Left renal cortex interstitium (tissue), 4 donors: ENCODE data around the gene ATF6. TPM values are rescaled to one million over a fixed set of nuclear protein-coding genes. Genes with fewer than 3 reads are reported as not detected.

Experiments
- DNase-seq, 4 donors: peaks; one replicate each; pipeline ENCODE4 v3.0.0-alpha.2; 2013; ENCODE audit warnings: low read depth in 4 of 4, low spot score in 2 of 4, missing footprints in 1 of 4
- polyA plus RNA-seq, 4 donors: library from polyadenylated mRNA; unstranded; fragments of 120-200 nt; gene quantifications; one replicate each; pipeline ENCODE4 v1.2.1, GENCODE V29; 2013; ENCODE audit not compliant: insufficient read length in 4 of 4

Gene ATF6
- polyA plus RNA-seq, 4 donors, result 28.9 to 34.8 (median 31.5) TPM

DNA sequence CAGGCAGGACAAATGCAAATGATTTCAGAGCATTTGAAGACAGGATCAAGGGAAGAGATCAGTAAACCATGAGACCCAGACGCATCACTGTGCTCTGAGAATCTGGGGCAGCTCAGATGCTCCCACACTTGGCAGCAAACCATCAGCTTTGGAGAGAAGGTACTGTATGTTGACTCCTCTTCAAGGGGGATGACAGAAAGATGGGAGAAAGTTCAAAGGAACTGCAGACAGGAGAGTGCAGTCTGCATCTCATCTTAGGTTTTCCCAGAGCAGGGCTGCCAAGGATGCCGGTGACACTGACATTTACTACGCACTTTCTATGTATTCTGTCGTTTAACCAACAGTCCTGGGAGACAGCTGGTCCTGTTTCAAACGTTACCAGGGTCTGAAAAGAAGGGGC is 221.8 kb downstream of the ATF6 start:
- no peak for DNase-seq

DNA sequence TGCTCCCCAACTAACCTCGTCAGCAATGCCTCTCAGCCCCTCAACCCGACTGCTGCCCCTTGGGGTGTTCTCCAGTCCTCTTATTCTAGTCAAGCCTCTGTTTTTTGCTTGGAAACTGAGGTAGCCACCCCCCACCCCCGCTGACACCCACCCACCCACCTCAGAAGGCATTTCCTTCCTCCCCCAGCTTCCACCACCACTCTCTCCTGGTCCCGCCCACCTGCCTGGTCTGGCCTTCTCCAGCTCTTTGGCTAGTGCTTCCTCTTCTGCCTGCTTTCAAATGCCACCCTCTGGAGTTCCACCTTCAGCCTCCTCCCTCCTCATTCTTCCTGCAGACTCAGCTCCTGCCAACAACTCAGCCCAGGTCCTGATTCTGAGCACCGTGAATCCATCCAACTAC is 222.3 kb downstream of the ATF6 start:
- DNase-seq, result no peak

DNA sequence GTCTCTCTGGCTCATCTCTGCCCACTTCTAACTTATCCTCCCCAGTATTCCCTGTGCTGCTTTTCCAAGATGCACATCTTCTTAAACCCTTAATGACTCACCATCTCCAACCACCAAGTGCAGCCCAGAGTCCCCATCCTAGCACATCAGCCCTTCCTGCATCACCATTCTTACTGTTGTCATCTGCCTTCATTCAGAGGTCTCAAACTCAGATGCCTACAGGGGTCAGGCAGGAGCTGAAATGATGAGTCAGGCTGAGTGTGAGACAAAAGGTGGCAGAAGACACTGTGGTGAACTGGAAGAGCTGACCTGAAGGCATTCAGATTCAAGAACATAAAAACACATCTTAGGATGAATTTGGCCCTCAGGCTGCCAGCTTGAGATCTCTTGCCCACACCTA is 223.0 kb downstream of the ATF6 start:
- no peak for DNase-seq

DNA sequence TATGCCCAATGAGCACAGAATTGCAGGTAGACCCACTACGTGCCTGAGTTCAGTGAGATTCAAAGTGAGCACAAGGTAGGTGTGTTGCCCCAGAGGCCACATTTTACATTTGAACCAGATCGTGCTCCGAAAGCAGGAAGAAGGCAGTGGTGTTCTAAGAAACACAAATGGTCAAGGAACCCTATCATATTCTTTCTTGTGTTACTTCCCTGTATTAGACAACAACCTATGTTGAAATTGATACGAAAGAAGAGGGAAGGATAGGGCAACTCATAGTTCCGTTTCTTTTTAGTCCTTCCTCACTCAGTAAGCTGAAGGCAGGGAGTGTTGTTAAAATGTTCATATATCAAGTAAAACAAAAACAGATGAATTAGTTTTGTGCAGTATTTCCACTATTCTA is 223.7 kb downstream of the ATF6 start:
- DNase-seq, result no peak

DNA sequence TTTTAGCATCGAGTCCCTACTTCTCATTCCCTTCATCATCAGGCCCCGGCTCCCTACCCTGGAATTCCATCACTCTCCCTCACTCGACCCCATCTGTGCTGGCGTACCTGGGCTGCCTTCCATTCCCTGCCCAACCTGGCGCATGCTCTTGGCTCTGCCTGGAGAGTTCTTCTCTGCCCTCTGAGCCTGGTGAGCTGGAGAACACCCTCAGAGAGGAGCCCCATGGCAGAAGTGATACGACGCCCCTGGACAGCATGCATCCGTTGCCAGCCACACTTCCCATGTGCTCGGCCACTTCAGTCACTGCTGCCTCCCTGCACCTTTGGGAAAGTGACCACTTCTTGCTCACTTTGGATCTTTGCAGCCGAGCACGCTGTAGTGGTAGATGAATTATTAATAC is 227.5 kb downstream of the ATF6 start:
- DNase-seq, result no peak

DNA sequence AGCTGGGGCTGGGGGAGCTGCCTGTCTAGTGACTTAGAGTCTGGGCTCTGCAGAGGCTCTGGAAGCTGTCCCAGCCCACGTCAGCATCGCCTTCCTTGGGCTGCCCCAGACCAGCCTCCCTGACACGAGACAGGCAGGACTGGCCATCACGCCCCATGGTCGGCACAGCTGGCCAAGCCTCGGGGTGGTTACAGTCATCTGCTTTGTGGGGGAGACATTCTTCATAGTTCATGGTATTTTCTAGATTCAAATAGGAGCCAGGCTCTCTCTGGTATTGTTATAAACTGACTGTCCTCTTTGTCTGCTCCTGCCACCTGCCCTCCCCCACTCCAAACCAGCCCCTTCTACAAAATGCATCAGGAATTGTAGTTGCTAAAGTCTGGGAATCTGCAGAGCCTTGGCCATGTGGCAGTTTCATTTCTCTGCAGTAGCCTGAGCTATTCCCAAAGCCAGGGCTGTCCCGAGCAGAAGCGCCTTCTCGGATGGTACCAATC is 228.1 kb downstream of the ATF6 start:
- DNase-seq, result no peak

DNA sequence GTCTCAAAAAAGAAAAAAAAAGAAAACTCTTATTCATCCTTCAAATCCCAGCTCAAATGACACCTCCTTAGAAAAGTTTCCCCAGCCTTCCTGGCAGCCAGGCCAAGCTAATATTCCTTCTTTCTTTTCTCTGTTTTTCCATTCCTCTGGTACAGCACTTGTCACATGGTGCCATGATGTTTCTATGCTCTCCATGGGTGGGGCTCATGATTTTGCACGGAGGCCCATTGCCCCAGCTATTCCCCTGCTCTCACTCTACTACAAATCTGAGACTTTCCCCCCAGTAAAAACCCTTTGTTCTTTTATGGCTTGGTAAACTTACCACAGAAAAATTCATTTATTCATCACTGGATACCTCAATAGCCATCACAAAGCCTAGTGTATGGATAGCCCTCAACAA is 231.0 kb downstream of the ATF6 start:
- no peak for DNase-seq

DNA sequence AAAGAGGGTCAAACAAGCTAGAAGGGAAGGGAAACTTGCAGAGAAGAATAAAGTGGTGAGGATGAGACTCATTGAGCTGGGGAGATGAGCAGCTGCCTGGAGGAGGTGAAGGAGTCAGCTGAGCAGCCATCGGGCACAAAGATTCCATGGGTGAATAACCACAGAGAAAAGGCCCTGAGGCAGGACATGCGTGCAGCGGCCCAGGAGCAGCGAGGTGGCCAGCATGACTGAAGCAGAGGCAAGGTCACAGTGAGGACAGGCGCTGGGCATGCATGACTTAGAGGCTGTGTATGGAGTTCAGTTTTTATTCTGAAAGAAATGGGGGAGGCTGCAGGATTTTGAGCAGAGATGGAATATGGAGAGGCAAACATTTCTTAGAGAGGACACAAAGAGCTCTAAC is 232.7 kb downstream of the ATF6 start:
- no peak for DNase-seq

DNA sequence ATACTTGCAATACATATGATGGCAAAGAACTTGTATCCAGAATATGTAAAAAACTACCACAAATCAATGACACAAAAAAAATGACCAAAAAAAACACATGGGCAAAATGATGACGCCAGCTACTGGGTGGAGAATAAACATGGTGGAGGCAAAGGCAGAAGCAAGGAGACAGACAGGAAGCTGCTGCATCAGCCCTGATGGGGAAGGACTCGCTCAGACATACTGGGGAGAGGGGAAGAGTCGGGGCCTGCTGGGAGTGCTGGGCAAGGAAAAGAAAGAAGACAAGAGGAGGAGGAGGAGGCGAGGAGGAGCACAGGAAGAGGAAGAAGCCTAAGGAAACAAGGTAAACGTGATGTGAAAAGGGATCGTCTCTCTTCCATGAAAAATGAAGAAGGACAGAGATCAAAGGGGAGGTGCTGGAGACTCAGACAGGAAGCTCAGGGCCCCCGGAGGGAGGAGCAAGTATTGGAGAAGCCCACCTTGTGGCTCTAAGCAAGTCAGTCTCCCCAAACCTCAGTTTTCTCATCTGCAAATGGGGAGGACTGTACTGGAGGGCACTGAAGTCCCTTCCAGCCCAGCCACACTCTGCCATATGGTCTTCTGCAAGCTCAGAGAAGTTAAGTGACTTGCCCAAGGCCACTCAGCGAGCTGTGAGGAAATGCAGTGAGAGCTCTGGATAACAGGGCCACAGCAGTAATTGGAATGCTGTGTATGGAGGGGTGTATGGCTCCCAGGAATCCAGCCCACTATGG is 233.4 kb downstream of the ATF6 start:
- DNase-seq, result no peak

DNA sequence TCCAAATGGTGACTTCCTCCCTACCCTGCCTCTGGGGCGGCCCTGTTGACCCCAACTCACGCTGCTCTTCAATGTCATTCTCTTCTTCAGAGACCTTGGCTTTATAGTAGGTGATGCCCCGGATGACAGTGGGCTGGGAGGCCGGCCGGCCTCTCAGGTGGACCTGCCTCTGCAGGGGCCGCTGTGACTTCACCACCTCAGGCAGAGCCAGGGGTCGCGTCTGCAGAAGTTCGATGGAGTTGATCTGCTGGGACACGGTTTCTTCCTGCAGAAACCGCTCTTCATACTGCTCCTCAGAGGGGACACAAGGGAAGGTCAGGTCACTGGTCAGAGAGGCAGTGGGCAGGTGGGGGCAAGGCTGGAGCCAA is 233.9 kb downstream of the ATF6 start:
- no peak for DNase-seq

DNA sequence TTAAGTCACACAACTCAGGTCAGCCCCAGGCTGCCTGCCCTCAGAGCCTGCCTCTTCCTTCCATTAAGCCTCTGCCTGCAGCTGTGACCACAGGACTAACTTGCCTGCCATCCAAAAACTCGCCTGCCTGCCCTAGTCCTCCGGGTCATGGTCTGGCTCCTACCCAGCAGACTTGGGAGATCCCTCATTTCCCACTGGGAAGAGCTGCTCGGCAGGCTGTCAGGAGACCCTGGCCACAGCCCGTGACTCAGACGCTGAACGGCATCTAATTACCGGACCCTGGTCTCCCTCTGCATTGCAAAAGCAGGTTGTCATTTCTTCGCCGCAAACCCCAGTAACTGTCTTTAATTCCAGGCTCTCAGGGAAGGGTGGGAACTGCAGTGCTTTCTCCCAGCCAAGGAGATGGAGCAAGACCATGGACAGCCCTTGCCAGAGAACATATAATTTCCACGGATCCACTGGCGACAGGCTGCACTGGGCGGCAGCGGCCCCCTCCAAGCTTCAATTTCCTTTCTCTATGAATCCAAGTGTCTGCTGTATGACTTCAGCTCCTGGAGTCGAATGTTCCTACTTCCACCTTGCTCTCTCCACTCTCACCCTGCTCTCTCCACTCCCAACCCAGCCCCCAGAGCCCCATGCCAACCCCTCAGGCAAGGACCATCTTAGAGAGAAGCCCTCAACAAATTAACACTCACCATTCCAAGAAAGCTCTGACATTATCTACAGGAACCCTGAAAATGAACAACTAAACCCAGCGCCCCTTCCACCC is 237.1 kb downstream of the ATF6 start:
- DNase-seq, result no peak

DNA sequence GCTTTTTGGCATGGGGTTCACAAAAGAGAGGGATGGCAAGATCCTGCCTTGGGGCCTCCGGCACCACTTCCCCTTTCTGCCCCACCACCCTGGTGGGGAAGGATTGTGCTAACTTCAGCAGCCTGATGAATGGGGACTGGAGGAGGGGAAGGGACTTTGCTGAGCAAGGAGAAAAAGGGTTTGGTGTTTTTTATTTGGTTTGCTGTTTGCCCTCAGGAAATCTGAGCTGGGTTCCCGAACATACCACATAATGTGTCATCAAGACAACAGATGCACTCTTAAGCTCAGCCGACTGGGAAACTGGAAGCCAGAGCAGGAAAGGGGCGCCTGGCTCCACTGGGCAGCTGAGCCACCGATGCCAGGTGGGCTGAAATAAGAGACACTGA is 237.7 kb downstream of the ATF6 start:
- no peak for DNase-seq

DNA sequence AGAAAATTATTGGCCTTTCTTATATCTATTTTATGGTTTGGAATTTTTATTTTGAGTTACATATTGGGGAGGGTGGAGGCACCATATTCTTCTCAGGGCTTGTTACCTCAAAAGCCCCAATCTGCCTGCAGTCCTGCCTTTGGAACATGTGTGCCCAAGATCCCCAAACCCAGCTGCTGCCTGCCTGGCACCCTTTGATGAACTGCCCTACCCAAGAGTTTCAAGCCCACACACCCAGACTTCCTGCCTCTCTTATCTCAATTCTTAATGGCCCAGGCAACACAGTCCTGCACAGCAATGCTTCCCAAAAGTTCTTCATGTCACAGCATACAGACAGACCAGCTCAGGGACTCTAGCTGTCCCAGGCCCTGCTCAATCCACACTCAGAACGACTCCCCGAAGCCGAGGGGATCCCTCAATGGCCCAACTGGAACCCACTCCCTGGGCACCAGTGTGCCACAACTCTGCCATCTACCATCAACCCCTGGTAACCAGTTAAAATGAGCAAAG is 238.4 kb downstream of the ATF6 start:
- DNase-seq, result no peak

DNA sequence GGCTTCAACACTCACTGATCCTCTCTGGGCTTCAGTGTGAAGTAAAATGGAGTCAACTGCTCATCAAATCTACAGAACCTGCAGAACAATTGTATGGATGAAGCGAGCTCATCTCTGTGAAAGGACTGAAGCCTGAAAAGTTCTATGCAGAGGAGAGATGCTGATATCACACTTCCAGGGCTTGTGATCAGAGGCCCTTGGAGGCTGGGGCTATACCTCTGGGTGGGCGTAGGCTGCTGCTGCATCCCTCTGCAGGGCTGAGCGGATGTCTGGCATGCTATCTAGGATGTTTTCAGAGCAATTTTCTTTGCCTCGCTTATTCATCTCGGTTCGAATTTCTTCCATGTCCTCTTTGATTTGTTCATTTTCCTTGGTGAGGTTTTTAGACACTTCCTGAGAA is 240.0 kb downstream of the ATF6 start:
- no peak for DNase-seq

DNA sequence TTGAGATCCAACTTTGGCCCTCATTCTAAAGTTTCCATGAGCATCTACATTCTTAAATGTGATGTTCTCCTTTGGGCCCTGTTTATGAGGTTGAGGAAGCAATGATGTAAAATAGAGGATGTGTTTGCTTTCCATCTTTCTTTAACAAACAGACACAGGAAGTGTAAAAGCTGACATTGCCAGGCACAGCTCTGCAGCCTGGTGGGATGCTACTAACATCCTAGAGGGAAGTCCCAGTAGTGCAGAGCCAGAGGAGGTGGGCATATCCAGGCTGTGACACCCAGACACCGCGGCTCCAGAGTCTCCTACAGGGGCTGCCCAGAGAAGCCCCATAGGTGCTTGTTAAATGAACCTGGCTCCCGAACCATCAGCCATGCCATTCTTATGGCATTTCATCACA is 241.3 kb downstream of the ATF6 start:
- DNase-seq, result no peak

DNA sequence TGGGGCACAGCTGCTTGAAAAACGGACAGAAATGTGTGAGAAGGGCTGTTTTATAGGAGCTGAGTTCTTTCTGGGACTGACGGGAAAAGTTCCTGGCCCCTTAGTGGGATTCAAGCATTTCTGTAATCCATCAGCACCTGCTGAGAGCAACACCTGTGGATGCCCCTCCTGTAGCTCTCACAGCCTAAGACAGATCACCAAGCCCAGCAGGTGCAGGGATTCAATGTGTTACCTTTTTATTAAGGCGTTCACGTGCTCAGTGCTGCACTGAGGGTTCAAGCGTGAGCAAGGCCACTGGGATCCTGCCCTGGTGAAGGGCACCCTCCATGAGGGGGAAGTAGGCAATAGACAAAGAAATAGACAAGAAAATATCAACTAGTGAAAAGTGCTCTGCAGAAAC is 242.7 kb downstream of the ATF6 start:
- DNase-seq, result no peak

DNA sequence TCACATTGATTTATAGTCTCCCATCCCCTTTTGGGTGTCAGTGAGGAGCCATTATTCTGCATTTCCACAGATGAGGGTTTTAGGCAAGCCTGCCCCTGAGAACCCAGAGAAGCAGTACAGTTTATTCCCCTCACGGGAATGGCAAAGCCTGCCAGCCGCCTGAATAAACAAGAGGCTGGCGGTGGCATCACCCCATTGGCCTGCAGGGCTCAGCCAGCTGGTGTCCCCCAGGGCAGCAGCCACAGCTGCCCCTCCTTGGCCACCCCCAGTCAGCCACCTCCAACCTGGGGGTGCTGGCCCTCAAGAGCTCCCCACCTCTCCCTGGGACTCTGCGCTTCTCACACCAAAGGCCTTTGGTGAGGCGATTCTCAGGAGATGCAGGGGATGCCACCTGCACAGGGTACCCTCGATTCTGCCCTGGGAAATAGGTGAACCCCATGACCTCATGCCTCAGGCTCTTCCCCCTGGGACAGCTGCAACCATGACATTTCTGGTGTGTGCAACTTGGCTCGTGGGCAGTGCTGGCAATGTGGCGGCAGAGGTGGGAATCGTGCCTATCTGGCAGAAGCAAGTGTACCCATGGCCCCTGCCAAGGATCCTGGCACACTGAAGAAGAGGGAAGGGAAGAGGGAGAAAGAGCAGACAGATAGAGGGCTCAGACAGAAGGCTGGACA is 243.5 kb downstream of the ATF6 start:
- DNase-seq, result no peak

DNA sequence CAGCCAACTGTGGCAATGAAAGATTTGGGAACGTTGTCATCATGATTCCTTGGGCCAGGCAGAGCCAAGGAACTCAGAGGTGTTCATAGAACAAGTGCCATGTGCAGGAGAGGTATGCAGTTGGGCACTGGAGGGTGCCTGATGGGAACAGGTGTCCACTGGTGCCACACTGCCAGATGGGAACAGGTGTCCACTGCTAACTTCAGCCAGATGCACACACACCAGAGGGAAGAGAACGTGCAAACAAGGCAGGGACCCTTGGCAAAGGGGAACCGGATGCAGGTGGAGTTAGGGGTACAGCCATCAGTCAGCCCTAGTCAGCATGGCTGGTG is 244.0 kb downstream of the ATF6 start:
- no peak for DNase-seq

DNA sequence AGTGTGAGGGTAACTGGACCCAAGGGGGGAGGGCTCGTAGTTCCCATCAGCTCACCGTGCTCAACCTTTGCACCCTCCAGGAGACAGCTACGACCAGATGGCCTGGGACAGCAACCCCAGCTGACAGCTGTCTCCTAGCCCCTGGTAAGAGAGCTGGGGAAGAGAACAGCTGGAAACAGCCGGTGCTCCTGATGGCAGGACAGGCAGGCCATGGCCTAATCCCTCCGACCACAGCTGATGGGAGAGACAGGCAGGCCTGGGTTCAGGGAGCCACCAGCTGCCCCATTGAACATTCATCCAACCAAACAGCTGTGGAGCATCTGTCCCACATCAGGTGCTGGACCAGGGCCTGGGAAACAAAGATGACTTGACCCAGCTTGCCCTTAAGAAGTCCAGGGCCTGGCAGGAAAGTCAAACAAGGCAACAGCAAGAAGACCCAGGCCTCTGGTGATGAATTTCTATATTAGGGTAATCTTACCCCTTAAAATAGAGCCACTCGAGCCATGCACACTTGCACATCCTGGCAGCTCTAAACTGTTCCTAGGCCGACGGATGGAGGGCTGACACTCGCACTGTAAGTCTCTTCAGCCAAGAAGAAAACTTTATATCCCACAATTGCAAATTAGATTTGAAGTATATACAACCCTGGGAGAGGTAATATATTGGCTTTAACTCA is 245.4 kb downstream of the ATF6 start:
- DNase-seq, result no peak

DNA sequence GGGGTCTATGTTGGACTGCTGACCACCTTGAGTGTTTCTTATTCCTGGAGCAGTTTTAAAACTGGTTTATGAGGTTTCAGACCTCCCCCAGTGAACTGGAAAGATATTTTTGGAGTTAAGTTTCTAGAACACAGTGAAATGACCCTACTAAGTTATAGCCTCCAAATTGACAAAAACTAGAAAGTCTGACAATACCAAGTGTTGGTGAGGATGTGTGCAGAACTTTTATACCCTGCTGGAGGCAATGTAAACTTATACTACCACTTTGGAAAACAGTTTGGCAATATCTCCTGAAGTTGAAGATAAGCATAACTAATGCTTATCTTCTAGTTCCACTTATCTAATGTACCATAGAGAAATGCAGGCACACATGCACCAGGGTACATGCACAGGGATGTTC is 247.2 kb downstream of the ATF6 start:
- DNase-seq, result no peak
